LNCAP (cell line): ENCODE data around the gene DHRSX.

Source experiments
- TF ChIP-seq, protein P1 (sequence below): fragments of 450-650 bp; IDR thresholded peaks from 2 replicates; pipeline ENCODE4 v1.5.1; 2017; ENCODE audit warnings: mild to moderate bottlenecking

The DHRSX gene

DNA sequence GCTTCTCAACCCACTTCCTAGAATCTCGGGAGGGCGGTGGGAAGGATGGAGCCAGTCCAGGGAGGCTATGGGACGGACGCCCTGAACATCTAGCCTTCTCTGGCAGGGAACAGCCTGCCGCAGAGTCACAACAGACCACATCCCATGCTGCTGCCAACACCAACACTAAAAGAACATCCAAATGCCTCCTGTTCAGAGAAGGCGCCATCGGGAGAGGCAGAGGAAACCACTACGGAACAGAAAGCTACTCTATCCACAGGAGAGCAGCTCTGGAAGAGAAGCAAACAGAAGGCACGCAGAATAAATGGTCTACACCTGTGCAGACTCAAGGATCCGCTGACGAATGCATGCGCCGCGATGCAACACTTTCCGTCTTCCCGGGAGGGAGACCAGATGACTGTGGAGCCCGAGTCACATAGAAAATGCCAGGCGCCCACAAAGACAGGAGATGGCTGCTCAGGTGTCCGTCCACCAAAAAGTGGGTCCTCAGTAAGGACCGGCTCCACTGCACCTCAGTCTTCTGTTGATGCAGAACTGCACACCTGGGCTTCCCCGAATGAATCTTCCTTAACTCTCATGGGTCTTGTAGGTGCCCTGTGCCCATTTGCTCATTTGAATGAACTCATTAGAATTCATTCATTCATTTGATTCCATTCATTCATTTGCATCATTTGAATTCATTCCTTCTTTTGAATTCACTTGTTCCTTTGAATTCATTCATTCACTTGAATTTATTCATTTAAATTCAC, 217.5 kb downstream of the DHRSX start:
- TF ChIP-seq, protein P1, sequence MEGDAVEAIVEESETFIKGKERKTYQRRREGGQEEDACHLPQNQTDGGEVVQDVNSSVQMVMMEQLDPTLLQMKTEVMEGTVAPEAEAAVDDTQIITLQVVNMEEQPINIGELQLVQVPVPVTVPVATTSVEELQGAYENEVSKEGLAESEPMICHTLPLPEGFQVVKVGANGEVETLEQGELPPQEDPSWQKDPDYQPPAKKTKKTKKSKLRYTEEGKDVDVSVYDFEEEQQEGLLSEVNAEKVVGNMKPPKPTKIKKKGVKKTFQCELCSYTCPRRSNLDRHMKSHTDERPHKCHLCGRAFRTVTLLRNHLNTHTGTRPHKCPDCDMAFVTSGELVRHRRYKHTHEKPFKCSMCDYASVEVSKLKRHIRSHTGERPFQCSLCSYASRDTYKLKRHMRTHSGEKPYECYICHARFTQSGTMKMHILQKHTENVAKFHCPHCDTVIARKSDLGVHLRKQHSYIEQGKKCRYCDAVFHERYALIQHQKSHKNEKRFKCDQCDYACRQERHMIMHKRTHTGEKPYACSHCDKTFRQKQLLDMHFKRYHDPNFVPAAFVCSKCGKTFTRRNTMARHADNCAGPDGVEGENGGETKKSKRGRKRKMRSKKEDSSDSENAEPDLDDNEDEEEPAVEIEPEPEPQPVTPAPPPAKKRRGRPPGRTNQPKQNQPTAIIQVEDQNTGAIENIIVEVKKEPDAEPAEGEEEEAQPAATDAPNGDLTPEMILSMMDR, result no peak

DNA sequence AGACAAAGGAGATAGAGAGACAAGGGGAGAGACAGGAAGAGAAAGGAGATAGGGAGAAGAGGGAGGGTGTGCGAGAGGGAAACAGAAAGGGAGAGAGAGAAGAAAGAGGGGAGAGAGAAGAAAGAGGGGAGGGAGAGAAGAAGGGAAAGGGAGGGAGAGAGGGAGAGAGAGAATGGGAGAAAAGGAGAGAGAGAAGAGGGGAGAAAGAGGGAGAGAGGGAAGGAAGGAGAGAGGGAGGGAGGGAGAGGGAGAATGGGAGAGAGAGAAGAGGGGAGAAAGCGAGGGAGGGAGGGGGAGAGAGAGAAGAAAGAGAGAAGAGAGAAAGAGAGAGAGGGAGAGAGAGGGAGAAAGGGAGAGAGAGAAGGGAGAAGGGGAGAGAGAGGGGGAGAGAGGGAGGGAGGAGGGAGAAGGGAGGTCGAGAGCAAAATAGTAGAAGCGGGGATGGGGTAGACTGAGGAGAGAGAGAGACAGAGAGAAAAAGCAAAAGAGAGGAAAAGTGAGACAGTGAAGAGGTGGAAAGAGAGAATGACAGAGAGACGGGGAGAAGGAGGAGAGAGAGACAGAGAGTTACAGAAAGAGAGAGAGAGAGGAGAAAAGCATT, 218.2 kb downstream of the DHRSX start:
- TF ChIP-seq, protein P1, result no peak

DNA sequence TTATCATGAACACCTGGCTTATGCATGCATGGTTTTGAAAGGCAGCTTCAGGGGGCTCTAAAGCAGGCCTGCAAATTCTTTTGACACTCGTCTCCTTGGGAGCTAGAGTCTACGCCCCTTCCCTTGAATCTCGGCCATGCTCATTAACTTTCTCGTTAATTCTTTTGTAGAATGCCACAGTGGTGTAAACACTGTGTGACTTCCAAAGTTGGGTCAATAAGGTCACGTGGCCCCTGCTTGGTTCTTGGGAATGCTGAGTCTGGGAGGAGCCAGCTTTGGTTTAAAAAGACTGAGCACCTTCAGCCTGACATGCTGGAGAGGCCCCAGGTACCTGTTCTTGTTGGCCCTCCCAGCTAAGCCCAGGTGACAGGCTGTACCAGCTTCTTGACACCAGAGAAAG, 228.4 kb downstream of the DHRSX start:
- TF ChIP-seq, protein P1, result no peak

DNA sequence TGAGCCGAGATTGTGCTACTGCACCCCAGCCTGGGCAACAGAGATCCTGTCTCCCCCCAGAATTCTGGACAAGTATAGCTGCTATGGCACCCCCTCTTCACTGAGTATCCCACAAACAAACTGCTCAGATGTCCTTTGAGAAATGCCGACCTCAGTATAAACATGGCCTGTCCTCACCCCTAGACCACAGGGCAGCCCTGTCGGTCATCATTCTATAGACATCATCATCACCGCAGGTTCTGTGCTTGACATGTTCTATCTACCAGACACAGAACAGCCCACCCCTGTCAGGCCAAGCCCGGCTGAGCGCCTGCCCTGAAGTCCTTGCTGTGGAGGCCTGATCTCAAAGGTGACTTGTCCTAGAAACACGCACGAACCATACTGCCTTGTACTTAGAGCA, 232.9 kb downstream of the DHRSX start:
- TF ChIP-seq, protein P1, result no peak

DNA sequence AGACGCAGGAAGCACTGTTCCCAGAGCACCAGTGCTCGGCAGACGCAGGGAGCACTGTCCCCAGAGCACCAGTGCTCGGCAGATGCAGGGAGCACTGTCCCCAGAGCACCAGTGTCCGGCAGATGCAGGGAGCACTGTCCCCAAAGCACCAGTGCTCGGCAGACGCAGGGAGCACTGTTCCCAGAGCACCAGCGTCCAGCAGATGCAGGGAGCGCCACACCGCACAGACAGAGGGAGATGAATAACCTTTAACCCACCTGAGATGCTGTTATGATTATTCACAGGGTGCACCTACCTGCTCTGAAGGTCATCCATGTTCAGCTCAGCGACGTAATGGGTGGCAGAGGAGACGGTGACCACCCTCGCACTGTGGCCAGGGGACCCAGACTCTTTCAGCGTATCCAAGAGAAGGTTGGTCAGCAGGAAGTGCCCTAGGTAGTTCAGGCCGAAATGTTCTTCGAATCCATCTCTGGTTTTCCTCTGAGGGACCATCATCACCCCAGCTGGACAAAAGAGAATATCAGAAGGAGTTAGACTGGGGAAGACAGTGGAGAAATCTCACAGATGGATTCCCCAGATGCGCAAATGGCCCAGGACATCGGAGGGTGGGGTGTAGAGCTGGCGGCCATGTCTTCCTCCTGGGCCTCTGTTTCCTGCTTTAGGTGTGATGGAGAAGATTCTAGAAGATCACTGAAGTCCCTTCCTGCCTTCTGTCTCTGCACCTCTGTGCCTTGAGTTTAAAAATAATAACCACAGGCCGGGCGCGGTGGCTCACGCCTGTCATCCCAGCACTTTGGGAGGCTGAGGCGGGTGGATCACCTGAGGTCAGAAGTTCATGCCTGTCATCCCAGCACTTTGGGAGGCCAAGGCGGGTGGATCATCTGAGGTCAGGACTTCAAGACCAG, 234.1 kb downstream of the DHRSX start:
- TF ChIP-seq, protein P1, result no peak

DNA sequence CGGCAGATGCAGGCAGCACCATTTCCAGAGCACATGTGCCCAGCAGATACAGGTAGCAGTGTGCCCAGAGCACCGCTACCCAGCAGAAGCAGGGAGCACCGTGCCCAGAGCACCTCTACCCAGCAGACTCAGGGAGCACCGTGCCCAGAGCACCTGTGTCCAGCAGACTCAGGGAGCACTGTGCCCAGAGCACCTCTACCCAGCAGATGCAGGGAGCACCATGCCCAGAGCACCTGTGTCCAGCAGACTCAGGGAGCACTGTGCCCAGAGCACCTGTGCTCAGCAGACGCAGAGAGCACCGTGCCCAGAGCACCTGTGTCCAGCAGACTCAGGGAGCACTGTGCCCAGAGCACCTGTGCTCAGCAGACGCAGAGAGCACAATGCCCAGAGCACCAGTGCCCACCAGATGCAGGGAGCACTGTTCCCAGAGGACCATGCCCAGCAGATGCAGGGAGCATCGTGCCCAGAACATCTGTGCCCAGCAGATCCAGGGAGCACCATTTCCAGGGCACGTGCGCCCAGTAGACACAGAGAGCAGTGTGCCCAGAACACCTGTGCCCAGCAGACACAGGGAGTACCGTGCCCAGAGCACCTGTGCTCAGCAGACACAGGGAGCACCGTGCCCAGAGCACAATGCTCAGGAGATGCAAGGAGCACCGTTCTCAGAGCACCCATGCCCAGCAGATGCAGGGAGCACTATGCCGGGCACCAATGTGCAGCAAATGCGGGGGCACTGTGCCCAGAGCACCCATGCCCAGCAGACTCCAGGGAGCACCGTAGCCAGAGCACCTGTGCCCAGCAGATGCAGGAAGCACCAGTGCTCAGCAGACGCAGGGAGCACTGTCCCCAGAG, 236.4 kb downstream of the DHRSX start:
- TF ChIP-seq, protein P1, result no peak

DNA sequence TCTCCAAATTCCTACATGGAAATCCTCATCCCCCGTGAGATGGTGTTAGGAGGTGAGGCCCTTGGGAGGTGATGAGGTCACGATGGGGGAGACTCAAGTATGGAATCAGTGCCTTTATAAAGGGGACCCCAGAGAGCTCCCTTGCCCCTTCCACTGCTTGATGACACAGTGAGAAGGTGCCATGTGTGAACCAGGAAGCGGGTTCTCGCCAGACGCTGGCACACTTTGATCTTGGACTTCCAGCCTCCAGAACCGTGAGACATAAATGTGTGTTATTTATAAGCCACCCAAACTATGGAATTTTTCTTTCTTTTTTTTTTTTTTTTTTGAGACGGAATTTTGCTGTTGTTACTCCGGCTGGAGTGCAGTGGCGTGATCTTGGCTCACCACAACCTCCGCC, 237.6 kb downstream of the DHRSX start:
- TF ChIP-seq, protein P1, result no peak
